SK-N-SH (cell line): Measurements from ENCODE around the gene CFAP65. TPM values are rescaled to one million over a fixed set of nuclear protein-coding genes. Genes with fewer than 3 reads are reported as not detected.

Source experiments
- CTCF ChIA-PET: fragments of 300-600, 350-600 bp; formaldehyde crosslinking; extraction: SDS; loops from one replicate; lab custom pipeline; 2021; lab: Yijun Ruan, JAX
- POLR2A ChIA-PET: fragments of 350-600 bp; sonication (Branson Sonifier 250); formaldehyde crosslinking; extraction: SDS; loops from one replicate; lab custom pipeline; 2020; ENCODE audit warnings: antibody characterized with exemption, inconsistent platforms; lab: Yijun Ruan, JAX
- DNase-seq: peaks from one replicate; pipeline ENCODE4 v3.0.0; 2012
- H2AFZ ChIP-seq: fragments of 200-600 bp; sonication (generic); 2 replicates; pipeline ENCODE4 v1.8.1; 2016; ENCODE audit warnings: antibody characterized with exemption, mild to moderate bottlenecking, low read depth
- H3F3A ChIP-seq: fragments of 200-600 bp; sonication (generic); replicated peaks from 2 replicates; pipeline ENCODE3; 2016; ENCODE audit warnings: antibody characterized with exemption, mild to moderate bottlenecking; ENCODE audit not compliant: insufficient read depth
- H3K27ac ChIP-seq, 2 experiments: fragments of 200-500 bp in 1 of 2; fragments of 200-600 bp in 1 of 2; sonication (Bioruptor generic) in 1 of 2; sonication (generic), shearing (Covaris generic) in 1 of 2; 2 replicates each; pipeline versions ENCODE4 v1.5.1 to v1.6.1; 2014 to 2016; ENCODE audit warnings: low read depth in 2 of 2, inconsistent platforms in 1 of 2, low read length in 1 of 2, mild to moderate bottlenecking in 1 of 2, mixed read lengths in 1 of 2
- H3K27me3 ChIP-seq: fragments of 200-600 bp; sonication (generic), shearing (Covaris generic); 2 replicates; pipeline ENCODE4 v1.6.1; 2016; ENCODE audit warnings: mixed run types; ENCODE audit not compliant: insufficient read depth
- H3K36me3 ChIP-seq, 2 experiments: fragments of 200-500 bp in 1 of 2; fragments of 200-600 bp in 1 of 2; sonication (Bioruptor generic) in 1 of 2; sonication (generic) in 1 of 2; replicated peaks in 1 of 2; 2 replicates each; pipeline versions ENCODE3 to v1.5.1; 2014 to 2016; ENCODE audit warnings: low read length in 1 of 2, mild to moderate bottlenecking in 1 of 2; ENCODE audit not compliant: insufficient read depth in 2 of 2, control insufficient read depth in 1 of 2
- H3K4me1 ChIP-seq, 2 experiments: fragments of 200-500 bp in 1 of 2; fragments of 200-600 bp in 1 of 2; sonication (Bioruptor generic) in 1 of 2; sonication (generic), shearing (Covaris generic) in 1 of 2; 2 replicates each; pipeline versions ENCODE4 v1.5.1 to v1.6.1; 2014 to 2016; ENCODE audit warnings: low read depth in 1 of 2, low read length in 1 of 2, mixed run types in 1 of 2; ENCODE audit not compliant: insufficient read depth in 2 of 2, control insufficient read depth in 1 of 2
- H3K4me2 ChIP-seq: fragments of 200-600 bp; sonication (generic), shearing (Covaris generic); 2 replicates; pipeline ENCODE4 v1.6.1; 2017; ENCODE audit warnings: mixed run types
- H3K4me3 ChIP-seq, 2 experiments: fragments of 200-500 bp in 1 of 2; fragments of 200-600 bp in 1 of 2; sonication (Bioruptor generic) in 1 of 2; sonication (generic), shearing (Covaris generic) in 1 of 2; 2 replicates each; pipeline versions ENCODE4 v1.5.1 to v1.8.1; 2014 to 2016; ENCODE audit warnings: low read depth in 2 of 2, inconsistent platforms in 1 of 2, low read length in 1 of 2, mild to moderate bottlenecking in 1 of 2, mixed read lengths in 1 of 2, moderate library complexity in 1 of 2
- H3K79me2 ChIP-seq: fragments of 200-600 bp; sonication (generic); 2 replicates; pipeline ENCODE4 v1.8.1; 2017; ENCODE audit warnings: mild to moderate bottlenecking; ENCODE audit not compliant: insufficient read depth
- H3K9ac ChIP-seq: fragments of 200-600 bp; sonication (generic); 2 replicates; pipeline ENCODE4 v1.6.1; 2017; ENCODE audit warnings: mixed run types
- H3K9me2 ChIP-seq: fragments of 200-600 bp; sonication (generic); 2 replicates; pipeline ENCODE4 v1.6.1; 2017; ENCODE audit warnings: mixed run types
- H3K9me3 ChIP-seq: fragments of 200-600 bp; sonication (generic); 2 replicates; pipeline ENCODE4 v1.6.1; 2017; ENCODE audit warnings: mixed run types, mild to moderate bottlenecking, moderate library complexity
- H4K20me1 ChIP-seq: fragments of 200-600 bp; sonication (generic); 2 replicates; pipeline ENCODE4 v1.6.1; 2017; ENCODE audit warnings: mild to moderate bottlenecking, mixed run types; ENCODE audit not compliant: insufficient read depth
- CTCF ChIP-seq: fragments of 200-600 bp; sonication (generic); IDR thresholded peaks from 2 replicates; pipeline ENCODE4 v1.6.1; 2017; ENCODE audit warnings: antibody characterized with exemption, mild to moderate bottlenecking, moderate library complexity
- ELF1 ChIP-seq: IDR thresholded peaks from 2 replicates; pipeline ENCODE4 v1.4.0; 2012
- EP300 ChIP-seq, 2 experiments: IDR thresholded peaks; 2 replicates each; pipeline versions ENCODE4 v1.4.0 to v1.6.1; 2012; ENCODE audit warnings: borderline replicate concordance in 1 of 2, low read depth in 1 of 2, low read length in 1 of 2
- GATA2 ChIP-seq: sonication (generic); formaldehyde crosslinking; IDR thresholded peaks from 2 replicates; pipeline ENCODE4 v1.5.0; 2020; ENCODE audit warnings: mild to moderate bottlenecking, missing genetic modification reagents
- IRF3 ChIP-seq: fragments of 150-350 bp; IDR thresholded peaks from 2 replicates; pipeline ENCODE4 v1.6.1; 2016; ENCODE audit warnings: mild to moderate bottlenecking, low read depth, low read length
- MEF2A ChIP-seq: IDR thresholded peaks from 2 replicates; pipeline ENCODE4 v1.4.0; 2012; ENCODE audit warnings: low read depth, borderline replicate concordance
- MXI1 ChIP-seq: IDR thresholded peaks from 2 replicates; pipeline ENCODE4 v1.6.1; 2012; ENCODE audit warnings: mild to moderate bottlenecking, low read depth, low read length, improper control_type of control experiment
- NFIC ChIP-seq: IDR thresholded peaks from 2 replicates; pipeline ENCODE4 v1.4.0; 2012; ENCODE audit warnings: borderline replicate concordance
- NRF1 ChIP-seq: IDR thresholded peaks from 2 replicates; pipeline ENCODE4 v1.6.1; 2012; ENCODE audit warnings: low read depth, mild to moderate bottlenecking, low read length
- POLR2AphosphoS5 ChIP-seq: IDR thresholded peaks from 2 replicates; pipeline ENCODE4 v1.6.1; 2012; ENCODE audit warnings: low read depth, low read length
- RAD21 ChIP-seq: IDR thresholded peaks from 2 replicates; pipeline ENCODE4 v1.6.1; 2012; ENCODE audit warnings: mild to moderate bottlenecking, low read length
- RCOR1 ChIP-seq: fragments of 150-350 bp; IDR thresholded peaks from 2 replicates; pipeline ENCODE4 v1.6.1; 2017; ENCODE audit warnings: antibody characterized with exemption, low read length
- REST ChIP-seq: IDR thresholded peaks from 2 replicates; pipeline ENCODE4 v1.6.1; 2012; ENCODE audit warnings: mild to moderate bottlenecking, low read depth, low read length, moderate library complexity
- RFX5 ChIP-seq: IDR thresholded peaks from 2 replicates; pipeline ENCODE4 v1.6.1; 2012; ENCODE audit warnings: mild to moderate bottlenecking, improper control_type of control experiment, low read length
- RXRA ChIP-seq: IDR thresholded peaks from 2 replicates; pipeline ENCODE4 v1.4.0; 2012; ENCODE audit warnings: low read depth, mild to moderate bottlenecking, borderline replicate concordance
- SIN3A ChIP-seq: IDR thresholded peaks from 2 replicates; pipeline ENCODE4 v1.6.1; 2012; ENCODE audit warnings: low read depth, mild to moderate bottlenecking, low read length, moderate library complexity, borderline replicate concordance
- SMC3 ChIP-seq: IDR thresholded peaks from 2 replicates; pipeline ENCODE4 v1.6.1; 2012; ENCODE audit warnings: low read depth, low read length, improper control_type of control experiment
- TAF1 ChIP-seq: IDR thresholded peaks from 2 replicates; pipeline ENCODE4 v1.6.1; 2012; ENCODE audit warnings: low read depth, mild to moderate bottlenecking, low read length, moderate library complexity, borderline replicate concordance
- TCF12 ChIP-seq: IDR thresholded peaks from 2 replicates; pipeline ENCODE4 v1.4.0; 2012
- USF1 ChIP-seq: IDR thresholded peaks from 2 replicates; pipeline ENCODE4 v1.4.0; 2012; ENCODE audit warnings: low read depth, borderline replicate concordance
- WGBS: methylation state at CpG from one replicate; pipeline ENCODE4 v1.1.6; 2017; ENCODE audit warnings: low lambda C conversion rate; 5-methylcytosine and 5-hydroxymethylcytosine counted together
- polyA plus RNA-seq, 3 experiments: library from polyadenylated mRNA; depleted of rRNA; stranded (reverse); fragments of >200 nt; gene quantifications; 2 replicates each; pipeline ENCODE4 v1.2.3, GENCODE V29; 2012

CFAP65 gene
- polyA plus RNA-seq, 1 of the 3 experiments (the other 2 are of a cell fraction): 0.95 TPM

GRCh38 chr2:219076253-219076652 lies 34.9 kb upstream of the CFAP65 start:
- no peak for TF ChIP-seq MEF2A
- TF ChIP-seq RXRA: no peak
- no peak for TF ChIP-seq POLR2AphosphoS5
- TF ChIP-seq GATA2 (CRISPR knock-in tag): no peak
- no peak for TF ChIP-seq MXI1
- TF ChIP-seq REST: no peak
- no peak for TF ChIP-seq NFIC
- TF ChIP-seq, all 33 proteins: peak for 0

GRCh38 chr2:219073413-219074129 lies 32.3 kb upstream of the CFAP65 start:
- 77% methylated on average over 14 of the region's 14 CpGs for WGBS
- TF ChIP-seq POLR2AphosphoS5 (no peak), ELF1 (no peak), RFX5 (no peak), NRF1 (no peak), SMC3 (peak; percentile 49), NFIC (no peak), RCOR1 (no peak), IRF3 (no peak), SIN3A (no peak), USF1 (no peak), RAD21 (peak; percentile 59), TCF12 (no peak), CTCF (peak; percentile 63), TAF1 (no peak), EP300 (IDR thresholded peaks at IDR 0.05; ENCODE audit: borderline replicate concordance in 1 of 2, low read depth in 1 of 2, low read length in 1 of 2) (no peak)

More at GRCh38 chr2:219076253-219076652, 34.9 kb upstream of the CFAP65 start:
- no peaks in the 10 kb centered on the region for H3K9me3 ChIP-seq
- H3K4me3 ChIP-seq: no peak overlapping the region
- no peaks in the 10 kb centered on the region for H3K4me1 ChIP-seq
- H3K27me3 ChIP-seq: no peaks in the 10 kb centered on the region
- no peaks in the 10 kb centered on the region for H3F3A ChIP-seq
- no peak overlapping the region for H3K4me2 ChIP-seq
- 95% methylated on average over 3 of the region's 3 CpGs for WGBS
- H3K79me2 ChIP-seq: no peaks in the 10 kb centered on the region
- no peaks in the 10 kb centered on the region for H3K9me2 ChIP-seq
- no peak for DNase-seq
- no peak overlapping the region for H3K9ac ChIP-seq
- H4K20me1 ChIP-seq: no peaks in the 10 kb centered on the region
- ChIA-PET POLR2A (no interaction called here), CTCF (interaction anchor here (0.7 to 9.4 kb wide), 4 partner anchors 16 to 43 kb away, joined by 3 to 99 read pairs (median 60); partner anchors contain the start of gene IHH)
- H3K27ac ChIP-seq: no peak overlapping the region
- H3K36me3 ChIP-seq: peaks cover 6 to 28% of the 10 kb centered on the region in 2 experiments
- no peak overlapping the region for H2AFZ ChIP-seq

More at GRCh38 chr2:219073413-219074129, 32.3 kb upstream of the CFAP65 start:
- H3K9me2 ChIP-seq: no peaks in the 10 kb centered on the region
- ChIA-PET CTCF (interaction anchor here (0.7 to 9.4 kb wide), 26 partner anchors 8 to 93 kb away, joined by 3 to 99 read pairs (median 5); partner anchors contain the start of genes IHH and NHEJ1), POLR2A (no interaction called here)
- H3K4me1 ChIP-seq: no peaks in the 10 kb centered on the region
- peaks cover 6 to 28% of the 10 kb centered on the region in 2 experiments for H3K36me3 ChIP-seq
- no peak overlapping the region for H3K9ac ChIP-seq
- peak; percentile 68 for DNase-seq
- no peaks in the 10 kb centered on the region for H3F3A ChIP-seq
- H3K27ac ChIP-seq: no peak overlapping the region
- H3K27me3 ChIP-seq: no peaks in the 10 kb centered on the region
- H3K79me2 ChIP-seq: no peaks in the 10 kb centered on the region
- H3K4me3 ChIP-seq: no peak overlapping the region
- no peaks in the 10 kb centered on the region for H3K9me3 ChIP-seq
- H4K20me1 ChIP-seq: no peaks in the 10 kb centered on the region
- H3K4me2 ChIP-seq: no peak overlapping the region
- H2AFZ ChIP-seq: no peak overlapping the region
